ENCODE results near the gene SLC25A48.
A peak's percentile ranks its signal among the peaks of the same experiment; 100 is the strongest.

The SLC25A48 gene

DNA sequence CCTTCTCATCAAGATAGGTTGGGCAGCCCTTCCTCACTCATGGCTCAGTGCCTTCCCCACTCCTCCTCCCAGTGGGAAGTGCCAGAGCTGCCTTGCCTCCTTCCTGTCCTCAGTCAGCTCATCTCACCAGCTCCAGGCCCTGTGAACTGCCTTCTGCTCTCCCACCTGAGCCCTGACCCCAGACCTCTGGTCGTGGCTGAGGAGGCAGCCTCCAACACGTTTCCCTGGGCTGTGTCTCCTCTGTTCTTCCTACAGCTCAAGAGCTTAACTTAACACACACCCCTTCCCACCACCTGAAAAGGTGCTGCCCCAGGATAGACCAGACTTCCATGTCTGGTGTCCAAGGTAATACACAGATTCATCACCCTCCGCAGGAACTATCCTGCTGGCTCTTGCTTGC is 40.0 kb downstream of the SLC25A48 start:
- TF ChIP-seq GATA1 (IDR thresholded peaks at IDR 0.05; ENCODE audit: low read depth, low read length) (no peak), POLR2A (IDR thresholded peaks at IDR 0.05; ENCODE audit: low read length) (no peak)
- DNase-seq = no peak

DNA sequence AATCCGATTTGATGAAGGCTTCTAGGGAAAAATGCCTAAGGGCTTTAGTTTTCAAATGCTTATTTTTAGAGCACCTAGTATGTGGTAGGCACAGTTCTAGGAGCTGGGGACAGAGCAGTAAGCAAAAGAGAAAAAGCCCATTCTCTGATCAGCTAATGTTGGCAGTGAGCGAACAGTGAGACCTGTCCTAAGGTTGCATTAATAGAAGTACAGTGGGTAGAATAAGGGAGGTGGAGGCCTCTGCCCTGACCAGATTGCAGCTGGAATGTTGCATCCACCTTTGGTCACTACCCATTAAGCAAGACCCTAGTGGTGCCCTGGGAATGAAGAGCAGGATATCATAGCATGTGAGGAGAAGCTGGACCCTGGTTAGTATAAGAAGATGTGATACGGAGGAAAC is 41.1 kb downstream of the SLC25A48 start:
- no peak for TF ChIP-seq POLR2A (IDR thresholded peaks at IDR 0.05; ENCODE audit: low read length)
- no peak for TF ChIP-seq GATA1 (IDR thresholded peaks at IDR 0.05; ENCODE audit: low read depth, low read length)
- no peak for DNase-seq

DNA sequence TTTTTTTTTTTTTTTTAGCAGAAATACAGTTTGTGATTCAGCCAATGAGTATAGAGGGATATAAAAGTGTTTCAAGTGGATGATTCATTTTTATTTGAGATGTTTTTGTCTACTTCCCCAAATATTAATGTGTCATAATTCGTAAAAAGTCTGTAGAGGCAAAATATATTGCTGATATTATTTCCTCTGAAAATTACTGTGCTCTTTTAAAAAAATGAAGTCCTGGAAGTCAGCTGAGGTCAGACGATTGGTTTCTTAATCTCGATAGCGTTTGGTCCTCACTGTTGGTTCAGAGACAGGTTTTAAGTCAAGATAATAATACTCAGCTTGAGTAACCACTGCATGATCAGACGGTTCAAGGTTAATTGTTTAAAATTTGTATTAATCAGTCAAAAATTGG is 41.7 kb downstream of the SLC25A48 start:
- no peak for DNase-seq
- TF ChIP-seq GATA1 (IDR thresholded peaks at IDR 0.05; ENCODE audit: low read depth, low read length) (no peak), POLR2A (IDR thresholded peaks at IDR 0.05; ENCODE audit: low read length) (no peak)

- DNase-seq = no peak
- TF ChIP-seq POLR2A (IDR thresholded peaks at IDR 0.05; ENCODE audit: low read length) (no peak), GATA1 (IDR thresholded peaks at IDR 0.05; ENCODE audit: low read depth, low read length) (no peak)
Measured at GRCh38 chr5:135877570-135878155, 43.2 kb downstream of the SLC25A48 start.

DNA sequence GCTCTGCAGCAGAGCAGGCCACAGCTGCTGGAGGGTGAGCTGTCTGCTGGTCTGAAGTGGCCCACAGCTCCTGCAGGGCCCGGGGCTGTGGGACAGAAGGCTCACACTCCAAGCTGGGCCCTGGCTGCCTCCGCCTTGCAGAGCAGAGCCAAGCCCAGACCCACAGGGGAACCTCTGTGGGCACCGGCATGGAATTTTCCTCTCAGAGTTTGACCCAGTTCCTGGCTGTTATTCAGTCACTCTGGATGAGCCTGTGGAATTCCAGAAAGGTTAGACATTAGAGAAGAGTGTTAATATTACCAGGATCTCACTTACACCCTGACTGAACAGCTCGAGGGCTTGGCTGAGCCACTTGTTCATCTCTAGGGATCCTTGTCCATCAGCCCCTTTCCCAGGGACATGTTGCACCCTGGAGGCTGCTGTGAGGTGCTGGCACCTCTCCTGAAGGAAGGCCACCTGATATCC is 43.7 kb downstream of the SLC25A48 start:
- no peak for DNase-seq
- TF ChIP-seq POLR2A (IDR thresholded peaks at IDR 0.05; ENCODE audit: low read length) = no peak
- TF ChIP-seq GATA1 (IDR thresholded peaks at IDR 0.05; ENCODE audit: low read depth, low read length) = no peak

GRCh38 chr5:135879591-135879990 is 45.1 kb downstream of the SLC25A48 start:
- no peak for TF ChIP-seq POLR2A (IDR thresholded peaks at IDR 0.05; ENCODE audit: low read length)

GRCh38 chr5:135880278-135880677 is 45.8 kb downstream of the SLC25A48 start:
- DNase-seq = peak in 1 of 2 experiments; percentile 6

More at GRCh38 chr5:135879591-135879990, 45.1 kb downstream of the SLC25A48 start:
- DNase-seq = no peak

DNA sequence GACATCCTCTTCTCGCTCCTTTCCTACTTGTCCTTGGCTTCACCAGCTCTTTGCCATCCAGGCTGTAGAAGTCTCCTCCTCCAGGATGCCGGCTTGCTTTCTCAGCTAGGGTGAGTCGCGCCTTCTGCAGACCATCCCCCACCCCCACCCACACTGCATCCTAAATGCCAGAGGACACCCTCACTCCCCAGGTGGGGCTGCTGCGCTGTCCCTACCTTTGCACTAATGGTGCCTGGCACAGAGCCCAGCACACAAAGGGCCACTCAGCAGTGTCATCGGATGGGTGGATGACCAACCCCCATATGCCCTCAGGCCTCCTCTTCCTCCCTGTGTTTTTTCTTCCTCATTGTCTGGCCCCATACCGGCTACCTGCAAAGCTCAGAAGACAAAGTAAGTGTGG is 46.3 kb downstream of the SLC25A48 start:
- TF ChIP-seq GATA1 (IDR thresholded peaks at IDR 0.05; ENCODE audit: low read depth, low read length) (no peak), POLR2A (IDR thresholded peaks at IDR 0.05; ENCODE audit: low read length) (no peak)
- DNase-seq = no peak

More at GRCh38 chr5:135880278-135880677, 45.8 kb downstream of the SLC25A48 start:
- no peak for TF ChIP-seq POLR2A (IDR thresholded peaks at IDR 0.05; ENCODE audit: low read length)
- no peak for TF ChIP-seq GATA1 (IDR thresholded peaks at IDR 0.05; ENCODE audit: low read depth, low read length)

GRCh38 chr5:135881244-135881643 is 46.8 kb downstream of the SLC25A48 start:
- no peak for DNase-seq
- TF ChIP-seq POLR2A (IDR thresholded peaks at IDR 0.05; ENCODE audit: low read length) = no peak
- TF ChIP-seq GATA1 (IDR thresholded peaks at IDR 0.05; ENCODE audit: low read depth, low read length) = no peak

DNA sequence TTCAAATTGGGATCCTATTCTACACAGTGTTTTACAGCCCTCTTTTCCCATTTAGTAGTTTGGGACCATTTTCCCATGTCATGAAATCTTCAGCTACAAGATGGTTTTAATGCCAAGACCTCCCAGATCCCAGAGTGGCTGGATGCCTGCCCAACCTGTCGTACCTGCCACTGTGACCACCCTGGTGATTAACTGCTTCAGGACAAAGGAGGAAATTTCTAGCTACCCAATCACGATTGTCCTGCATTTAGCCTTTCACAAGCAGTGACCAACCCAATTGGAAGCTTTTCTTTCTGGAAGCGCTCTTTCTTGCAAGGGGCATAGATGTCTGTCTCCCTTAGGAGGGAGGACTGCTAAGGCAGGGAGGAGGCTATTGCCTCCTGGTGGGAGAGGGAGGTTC is 47.4 kb downstream of the SLC25A48 start:
- no peak for TF ChIP-seq POLR2A (IDR thresholded peaks at IDR 0.05; ENCODE audit: low read length)
- TF ChIP-seq GATA1 (IDR thresholded peaks at IDR 0.05; ENCODE audit: low read depth, low read length) = no peak
- DNase-seq = no peak

DNA sequence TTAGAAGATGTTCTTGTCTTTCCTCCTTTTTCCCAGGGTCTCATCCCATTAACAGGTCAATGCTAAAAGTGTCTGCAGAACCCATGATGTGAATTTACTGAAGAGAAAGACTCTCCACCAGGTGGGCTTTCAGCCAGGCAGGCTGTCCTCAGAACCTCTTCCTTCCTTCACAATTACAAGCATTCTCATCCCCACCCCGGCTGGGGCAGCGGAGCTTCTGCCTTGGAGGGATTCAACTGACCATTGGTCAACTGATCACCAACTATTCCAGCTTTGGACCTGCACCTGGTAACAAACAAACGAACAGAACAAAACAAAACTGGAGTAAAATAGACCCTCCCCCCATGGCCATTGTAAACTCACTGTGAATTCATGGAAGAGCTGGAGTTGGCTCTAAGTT is 48.6 kb downstream of the SLC25A48 start:
- no peak for TF ChIP-seq POLR2A (IDR thresholded peaks at IDR 0.05; ENCODE audit: low read length)
- no peak for TF ChIP-seq GATA1 (IDR thresholded peaks at IDR 0.05; ENCODE audit: low read depth, low read length)
- DNase-seq = no peak

DNA sequence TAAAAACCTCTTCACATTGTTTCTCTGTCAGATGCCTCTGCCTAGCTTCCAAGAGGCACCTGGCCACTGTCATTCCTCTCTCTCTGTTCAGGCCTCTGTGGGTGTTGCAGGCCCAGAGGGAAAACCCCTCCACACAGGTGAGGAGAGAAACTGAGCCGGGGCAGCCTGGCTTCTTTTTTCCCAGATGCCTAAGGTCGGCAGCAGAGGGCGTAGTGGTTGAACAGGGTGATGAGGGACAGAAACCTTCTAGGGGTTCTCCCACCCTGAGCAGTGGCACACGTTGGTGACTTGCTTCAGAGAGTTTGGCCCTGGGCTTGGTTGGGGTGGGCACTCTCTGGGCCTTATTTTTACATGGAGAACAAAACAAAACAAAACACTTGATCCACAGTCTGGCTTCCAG is 49.0 kb downstream of the SLC25A48 start:
- TF ChIP-seq GATA1 (IDR thresholded peaks at IDR 0.05; ENCODE audit: low read depth, low read length) (no peak), POLR2A (IDR thresholded peaks at IDR 0.05; ENCODE audit: low read length) (no peak)
- no peak for DNase-seq

- TF ChIP-seq POLR2A (IDR thresholded peaks at IDR 0.05; ENCODE audit: low read length) (no peak), GATA1 (IDR thresholded peaks at IDR 0.05; ENCODE audit: low read depth, low read length) (no peak)
- DNase-seq = no peak
Measured at GRCh38 chr5:135885031-135885430, 50.6 kb downstream of the SLC25A48 start.

DNA sequence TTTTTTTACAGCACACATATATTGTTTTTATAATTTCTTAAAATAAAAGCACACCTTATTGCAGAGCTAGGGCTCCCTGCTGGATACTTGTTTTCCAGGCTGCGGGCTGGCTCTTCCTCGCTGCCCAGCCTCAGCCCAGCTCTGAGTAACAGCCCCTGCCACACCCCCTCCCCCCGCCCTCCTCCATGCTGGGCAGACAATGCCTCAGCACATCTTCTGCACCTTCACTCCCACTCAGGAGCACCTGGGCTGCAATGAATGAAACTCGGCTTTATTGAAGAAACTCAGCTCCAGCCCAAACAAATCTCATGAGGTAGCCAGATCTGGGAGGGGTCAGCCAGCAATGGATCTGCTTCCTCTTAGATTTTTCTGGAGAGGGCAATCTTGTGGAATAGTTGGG is 51.7 kb downstream of the SLC25A48 start:
- no peak for DNase-seq
- TF ChIP-seq GATA1 (IDR thresholded peaks at IDR 0.05; ENCODE audit: low read depth, low read length) = no peak
- no peak for TF ChIP-seq POLR2A (IDR thresholded peaks at IDR 0.05; ENCODE audit: low read length)

- no peak for TF ChIP-seq POLR2A (IDR thresholded peaks at IDR 0.05; ENCODE audit: low read length)
- TF ChIP-seq GATA1 (IDR thresholded peaks at IDR 0.05; ENCODE audit: low read depth, low read length) = no peak
- DNase-seq = peak; percentile 59 to 76
Measured at GRCh38 chr5:135887447-135887864, 53.0 kb downstream of the SLC25A48 start.
